Spinal cord (tissue), 10 donors: ENCODE data around the gene SRMS. TPM values are rescaled to one million over a fixed set of nuclear protein-coding genes. Genes with fewer than 3 reads are reported as not detected.
A peak's percentile ranks its signal among the peaks of the same experiment; 100 is the strongest.

Experiments used
- DNase-seq, 6 donors: peaks; one replicate each; pipeline versions ENCODE4 v3.0.0 to v3.0.0-alpha.2; 2013 to 2015; ENCODE audit warnings: low spot score in 6 of 6, low read depth in 4 of 6
- H3K27ac ChIP-seq: one replicate; pipeline ENCODE4 v1.5.1; 2013; ENCODE audit warnings: low read depth, low read length, control low read depth
- H3K27me3 ChIP-seq: one replicate; pipeline ENCODE4 v1.6.1; 2013; ENCODE audit warnings: low read length; ENCODE audit not compliant: control insufficient read depth, insufficient read depth
- H3K36me3 ChIP-seq: one replicate; pipeline ENCODE4 v1.6.1; 2013; ENCODE audit warnings: low read length; ENCODE audit not compliant: control insufficient read depth, insufficient read depth
- H3K4me1 ChIP-seq: one replicate; pipeline ENCODE4 v1.6.1; 2013; ENCODE audit warnings: low read length; ENCODE audit not compliant: control insufficient read depth, insufficient read depth
- H3K4me3 ChIP-seq: one replicate; pipeline ENCODE4 v1.5.1; 2013; ENCODE audit warnings: low read depth, low read length, control low read depth
- H3K9me3 ChIP-seq: one replicate; pipeline ENCODE4 v1.6.1; 2013; ENCODE audit warnings: low read length; ENCODE audit not compliant: control insufficient read depth, insufficient read depth
- WGBS: methylation state at CpG from one replicate; pipeline ENCODE4 v1.1.5; 2013; ENCODE audit warnings: missing lambda C conversion rate; ENCODE audit not compliant: insufficient coverage; 5-methylcytosine and 5-hydroxymethylcytosine counted together
- polyA plus RNA-seq, 2 donors: library from polyadenylated mRNA; unstranded; fragments of 120-200 nt; gene quantifications; one replicate each; pipeline ENCODE4 v1.2.1, GENCODE V29; 2013; ENCODE audit not compliant: insufficient read length in 2 of 2
- total RNA-seq, 2 donors: library from RNA; depleted of rRNA in 1 of 2; stranded (reverse); fragments of 120-200 nt in 1 of 2; fragments of >200 nt in 1 of 2; gene quantifications; one replicate each; pipeline versions ENCODE4 v1.2.3 to v1.2.4, GENCODE V29; 2013 to 2014
- donor health status: healthy.

SRMS gene
- total and polyA plus RNA-seq, 4 donors, result 0.22 to 0.42 TPM; not detected in 2

DNA sequence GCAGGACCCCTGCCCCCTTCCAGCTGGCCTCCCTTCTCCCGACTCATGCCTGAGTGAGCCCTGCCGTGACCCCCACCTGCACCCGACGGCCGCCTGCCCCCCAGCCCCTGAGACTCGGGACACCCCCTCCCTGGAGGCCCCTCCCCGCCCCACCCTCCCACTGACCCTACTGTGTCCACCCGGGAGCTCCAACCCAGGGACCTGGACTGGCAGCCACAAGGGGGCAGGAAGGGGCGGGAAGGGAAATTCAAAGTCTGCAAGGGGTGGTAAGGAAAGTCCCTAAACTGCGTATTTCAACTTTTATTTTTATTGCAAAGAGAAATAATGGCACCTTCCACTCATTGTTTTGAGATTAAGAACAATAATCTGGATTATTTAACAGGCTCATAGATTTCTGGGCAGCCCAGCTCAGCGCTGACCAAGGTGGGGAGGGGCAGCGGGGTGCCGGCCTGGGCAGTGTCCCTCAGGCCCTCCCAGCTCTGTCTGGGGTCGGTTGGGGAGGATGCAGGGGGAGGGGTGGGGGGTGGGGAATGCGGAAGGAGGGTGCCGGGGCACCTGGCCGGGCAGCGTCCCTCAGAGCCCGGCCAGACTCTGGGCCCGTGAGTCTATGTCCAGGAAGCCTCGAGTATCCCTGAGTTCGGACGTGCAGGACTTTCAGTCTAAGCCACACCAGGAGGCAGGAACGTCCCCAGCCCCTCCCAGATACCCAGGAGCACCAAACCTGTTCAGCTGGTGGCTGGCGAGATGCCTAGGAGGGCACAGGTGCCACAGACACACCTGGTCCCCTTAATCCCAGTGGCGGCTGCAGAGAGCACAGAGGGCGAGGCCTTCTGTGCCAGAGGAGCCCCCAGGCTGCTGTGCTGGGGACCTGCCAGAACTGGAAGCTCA is 9.1 kb downstream of the SRMS start:
- H3K4me3 ChIP-seq, result peak overlapping the region; percentile 20
- no peaks in the 10 kb centered on the region for H3K9me3 ChIP-seq
- peaks cover 30% of the 10 kb centered on the region for H3K4me1 ChIP-seq
- DNase-seq, result no peak
- H3K36me3 ChIP-seq, result no peaks in the 10 kb centered on the region
- H3K27ac ChIP-seq, result no peak overlapping the region
- 85% methylated on average over 16 of the region's 27 CpGs for WGBS
- no peaks in the 10 kb centered on the region for H3K27me3 ChIP-seq

DNA sequence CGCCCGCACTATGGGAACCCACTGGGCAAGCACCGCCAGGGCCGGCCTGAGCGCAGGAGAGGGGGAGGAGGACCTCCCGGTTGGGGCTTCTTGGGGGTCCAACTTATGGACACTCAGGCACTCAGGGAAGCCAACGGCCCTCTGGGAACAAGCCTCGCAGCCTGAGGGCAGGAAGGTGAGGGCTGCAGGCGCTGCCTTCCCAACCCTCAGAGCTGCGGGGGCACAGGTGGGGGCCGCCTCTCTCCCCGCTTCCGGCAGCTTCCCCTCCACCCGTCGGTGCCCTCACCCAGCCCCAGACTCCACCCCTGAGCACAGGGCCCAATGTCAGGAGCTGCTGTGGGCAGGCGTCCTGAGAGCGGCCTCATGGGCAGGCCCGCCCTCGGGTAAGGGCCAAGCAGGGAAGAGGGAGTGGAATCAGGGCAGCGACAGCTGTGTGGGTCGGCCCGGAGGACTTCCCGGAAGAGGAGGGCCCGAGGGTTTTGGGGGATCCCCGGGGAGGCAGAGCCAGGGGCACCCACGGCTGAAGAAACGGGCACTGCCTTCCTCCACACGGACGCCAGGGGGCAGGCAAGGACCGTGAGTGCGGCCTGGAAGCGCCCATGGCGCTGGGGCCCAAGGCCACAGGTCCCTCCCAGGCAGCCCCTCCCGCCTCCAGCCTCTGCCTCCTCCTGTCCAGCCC is 9.9 kb downstream of the SRMS start:
- Histone ChIP-seq H3K9me3 (no peaks in the 10 kb centered on the region), H3K36me3 (peaks cover under 1% of the 10 kb centered on the region), H3K4me1 (peaks cover 30% of the 10 kb centered on the region), H3K27ac (no peak overlapping the region), H3K4me3 (peak overlapping the region; percentile 20), H3K27me3 (no peaks in the 10 kb centered on the region)
- peak in 4 of 6 donors; percentile 26 to 87 (median 66) for DNase-seq
- WGBS, result 24% methylated on average over 33 of the region's 34 CpGs

DNA sequence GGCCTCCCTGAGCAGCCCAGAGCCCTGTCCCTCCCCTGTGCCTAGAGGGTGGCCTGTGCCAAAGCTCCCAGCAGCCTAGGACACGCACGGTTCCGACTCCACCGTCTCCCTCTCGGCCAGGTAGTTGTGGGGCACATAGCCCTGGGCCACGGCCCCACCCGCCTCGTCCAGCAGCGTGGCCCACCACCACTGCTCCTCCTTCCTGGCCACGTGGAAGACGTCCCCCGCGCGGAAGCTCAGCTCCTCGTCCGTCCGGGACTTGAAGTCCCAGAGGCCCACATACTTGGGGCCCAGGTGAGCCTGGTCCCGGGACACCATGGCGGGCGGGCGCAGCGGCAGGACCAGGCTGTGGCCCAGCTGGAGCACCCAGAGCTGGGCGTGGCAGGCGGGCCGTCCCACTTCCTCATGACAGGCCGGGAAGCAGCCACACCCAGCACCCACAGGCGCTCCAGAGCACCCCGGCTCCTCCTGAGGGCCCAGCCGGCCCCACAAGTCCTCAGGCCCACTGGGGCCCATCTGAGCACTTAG is 10.5 kb downstream of the SRMS start, which contains the start of gene PTK6:
TSS of gene PTK6 (minus strand) at position 380 of the 528 bp plus-strand sequence. CDS start at position 318, 62 bp downstream.
- peaks cover 5% of the 10 kb centered on the region for H3K36me3 ChIP-seq
- H3K27ac ChIP-seq, result no peak within 1 kb of the TSS
- H3K4me1 ChIP-seq, result peaks cover 30% of the 10 kb centered on the region
- H3K27me3 ChIP-seq, result no peaks in the 10 kb centered on the region
- DNase-seq, result no peak
- WGBS, result 90% methylated on average over 27 of the region's 29 CpGs
- peak within 1 kb of the TSS; percentile 20 for H3K4me3 ChIP-seq
- H3K9me3 ChIP-seq, result no peaks in the 10 kb centered on the region

GRCh38 chr20:63536241-63536977 is 11.1 kb downstream of the SRMS start:
- H3K36me3 ChIP-seq, result peaks cover 5% of the 10 kb centered on the region
- no peaks in the 10 kb centered on the region for H3K27me3 ChIP-seq
- WGBS, result 61% methylated on average over 35 of the region's 35 CpGs

DNA sequence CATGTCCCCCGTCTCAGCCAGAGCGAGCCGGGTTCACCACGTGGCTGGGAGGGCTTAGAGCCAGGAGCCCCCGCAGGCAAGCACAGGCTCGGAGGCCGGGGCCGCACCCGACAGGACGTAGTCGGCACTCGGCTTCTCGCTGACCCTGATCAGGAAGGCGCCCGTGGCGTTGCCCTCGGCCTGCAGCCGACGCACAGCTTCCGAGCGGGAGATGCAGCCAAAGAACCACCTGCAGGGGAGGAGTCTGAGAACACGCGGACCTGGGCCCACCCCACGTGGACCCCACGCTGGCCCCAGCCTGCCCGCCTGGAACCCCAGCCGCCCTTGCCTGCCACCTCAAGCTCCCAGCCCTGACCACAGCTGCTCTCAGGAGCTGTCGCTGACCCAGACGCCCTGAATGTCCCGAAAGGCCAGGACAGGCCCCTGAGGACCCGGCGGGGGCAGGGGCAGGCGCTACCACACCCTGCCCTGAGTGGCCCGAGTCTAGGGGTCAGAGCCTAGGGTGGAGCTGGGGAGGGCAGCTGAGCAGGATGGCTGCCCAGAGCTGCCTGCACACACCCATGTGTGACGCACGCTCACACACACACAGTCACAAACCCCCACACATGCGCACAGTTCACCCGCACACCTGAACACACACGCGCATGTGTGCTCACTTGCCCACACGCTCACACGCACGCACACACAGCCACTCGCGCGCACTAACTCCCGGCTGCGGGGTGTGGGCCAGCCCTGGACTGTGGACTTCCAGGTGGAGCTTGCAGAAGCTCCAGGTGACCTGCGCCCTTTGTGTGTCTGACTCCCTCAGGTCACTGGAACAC is 12.5 kb downstream of the SRMS start:
- Histone ChIP-seq H3K27me3 (no peaks in the 10 kb centered on the region), H3K36me3 (peaks cover 11% of the 10 kb centered on the region), H3K9me3 (no peaks in the 10 kb centered on the region), H3K4me3 (no peak overlapping the region), H3K4me1 (peaks cover 24% of the 10 kb centered on the region), H3K27ac (no peak overlapping the region)
- 57% methylated on average over 42 of the region's 49 CpGs for WGBS
- no peak for DNase-seq

More at GRCh38 chr20:63536241-63536977, 11.1 kb downstream of the SRMS start:
- no peak overlapping the region for H3K27ac ChIP-seq
- H3K9me3 ChIP-seq, result no peaks in the 10 kb centered on the region
- peaks cover 30% of the 10 kb centered on the region for H3K4me1 ChIP-seq
- no peak overlapping the region for H3K4me3 ChIP-seq
- DNase-seq, result no peak

GRCh38 chr20:63534427-63534830 is 13.1 kb downstream of the SRMS start:
- H3K36me3 ChIP-seq, result peaks cover 16% of the 10 kb centered on the region
- H3K4me3 ChIP-seq, result no peak overlapping the region
- H3K4me1 ChIP-seq, result peaks cover 24% of the 10 kb centered on the region
- no peaks in the 10 kb centered on the region for H3K9me3 ChIP-seq
- no peak overlapping the region for H3K27ac ChIP-seq
- WGBS, result 77% methylated on average over 8 of the region's 12 CpGs
- no peaks in the 10 kb centered on the region for H3K27me3 ChIP-seq
- DNase-seq, result no peak

DNA sequence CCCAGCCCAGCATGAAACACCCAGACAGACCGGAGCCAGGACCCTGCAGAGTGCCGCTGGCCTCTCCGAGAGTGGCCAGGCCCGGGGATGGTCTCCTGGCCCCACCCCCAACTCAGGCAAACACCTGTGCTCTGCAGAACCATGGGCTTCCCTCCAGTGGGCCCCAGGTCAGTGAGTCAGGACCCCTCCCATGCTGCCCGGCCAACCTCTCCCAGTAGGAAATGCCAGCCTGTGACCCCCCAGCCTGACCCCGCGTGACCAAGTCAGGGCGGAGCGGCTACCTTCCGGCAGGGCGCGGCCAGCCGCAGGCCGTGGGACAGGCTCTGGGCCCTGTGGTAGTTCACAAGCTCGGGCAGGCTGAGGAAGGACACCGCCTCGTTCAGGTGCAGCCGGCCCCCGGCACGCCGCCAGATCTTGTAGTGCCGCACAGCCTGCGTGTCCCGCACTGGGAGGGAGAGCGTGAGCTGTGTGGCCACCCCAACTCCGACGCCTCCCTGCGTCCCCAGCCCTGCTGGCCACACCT is 13.6 kb downstream of the SRMS start:
- 71% methylated on average over 28 of the region's 28 CpGs for WGBS
- no peaks in the 10 kb centered on the region for H3K9me3 ChIP-seq
- peaks cover 24% of the 10 kb centered on the region for H3K4me1 ChIP-seq
- H3K27me3 ChIP-seq, result no peaks in the 10 kb centered on the region
- H3K4me3 ChIP-seq, result no peak overlapping the region
- no peak overlapping the region for H3K27ac ChIP-seq
- DNase-seq, result no peak
- peaks cover 20% of the 10 kb centered on the region for H3K36me3 ChIP-seq

GRCh38 chr20:63533388-63533787 is 14.2 kb downstream of the SRMS start:
- Histone ChIP-seq H3K36me3 (peaks cover 20% of the 10 kb centered on the region), H3K27me3 (no peaks in the 10 kb centered on the region), H3K27ac (no peak overlapping the region), H3K4me3 (no peak overlapping the region), H3K9me3 (no peaks in the 10 kb centered on the region), H3K4me1 (peaks cover 24% of the 10 kb centered on the region)
- WGBS, result 76% methylated on average over 14 of the region's 14 CpGs
- DNase-seq, result no peak
